WERI-Rb-1 (cell line): ENCODE data around the gene SEMA3D.

Experiments
- DNase-seq: peaks from one replicate; pipeline ENCODE4 v3.0.0-alpha.2; 2020
- H3K27ac ChIP-seq: fragments of 250-450 bp; sonication (Bioruptor Pico); 2 replicates; pipeline ENCODE4 v1.5.1; 2020; ENCODE audit warnings: mild to moderate bottlenecking, moderate library complexity
- H3K27me3 ChIP-seq: fragments of 250-450 bp; sonication (Bioruptor Pico); 2 replicates; pipeline ENCODE4 v1.5.1; 2021; ENCODE audit warnings: mild to moderate bottlenecking, low read depth, moderate library complexity; ENCODE audit not compliant: insufficient read depth, severe bottlenecking
- H3K36me3 ChIP-seq: fragments of 250-450 bp; sonication (Bioruptor Pico); 2 replicates; pipeline ENCODE4 v1.5.1; 2020; ENCODE audit warnings: mild to moderate bottlenecking, moderate library complexity
- H3K4me3 ChIP-seq: 2 replicates; pipeline ENCODE4 v1.5.1; 2011; ENCODE audit warnings: low read depth, mild to moderate bottlenecking, control low read depth, low read length
- H3K9me3 ChIP-seq: fragments of 250-450 bp; sonication (Bioruptor Pico); 2 replicates; pipeline ENCODE4 v1.5.1; 2021; ENCODE audit warnings: mild to moderate bottlenecking, moderate library complexity; ENCODE audit not compliant: severe bottlenecking
- TF ChIP-seq, protein P1 (sequence below): IDR thresholded peaks from 2 replicates; pipeline ENCODE4 v1.5.1; 2011; ENCODE audit warnings: low read depth, mild to moderate bottlenecking, control low read depth, inconsistent platforms, low read length

The SEMA3D gene

GRCh38 chr7:84946549-84946948 is 240.3 kb downstream of the SEMA3D start:
- Histone ChIP-seq H3K36me3 (no peaks in the 10 kb centered on the region), H3K27me3 (no peaks in the 10 kb centered on the region), H3K4me3 (no peak overlapping the region), H3K27ac (no peak overlapping the region), H3K9me3 (no peaks in the 10 kb centered on the region)
- no peak for DNase-seq
- TF ChIP-seq, protein P1, sequence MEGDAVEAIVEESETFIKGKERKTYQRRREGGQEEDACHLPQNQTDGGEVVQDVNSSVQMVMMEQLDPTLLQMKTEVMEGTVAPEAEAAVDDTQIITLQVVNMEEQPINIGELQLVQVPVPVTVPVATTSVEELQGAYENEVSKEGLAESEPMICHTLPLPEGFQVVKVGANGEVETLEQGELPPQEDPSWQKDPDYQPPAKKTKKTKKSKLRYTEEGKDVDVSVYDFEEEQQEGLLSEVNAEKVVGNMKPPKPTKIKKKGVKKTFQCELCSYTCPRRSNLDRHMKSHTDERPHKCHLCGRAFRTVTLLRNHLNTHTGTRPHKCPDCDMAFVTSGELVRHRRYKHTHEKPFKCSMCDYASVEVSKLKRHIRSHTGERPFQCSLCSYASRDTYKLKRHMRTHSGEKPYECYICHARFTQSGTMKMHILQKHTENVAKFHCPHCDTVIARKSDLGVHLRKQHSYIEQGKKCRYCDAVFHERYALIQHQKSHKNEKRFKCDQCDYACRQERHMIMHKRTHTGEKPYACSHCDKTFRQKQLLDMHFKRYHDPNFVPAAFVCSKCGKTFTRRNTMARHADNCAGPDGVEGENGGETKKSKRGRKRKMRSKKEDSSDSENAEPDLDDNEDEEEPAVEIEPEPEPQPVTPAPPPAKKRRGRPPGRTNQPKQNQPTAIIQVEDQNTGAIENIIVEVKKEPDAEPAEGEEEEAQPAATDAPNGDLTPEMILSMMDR: no peak
